Activated CD8-positive, alpha-beta memory T cell treated with anti-CD3 and anti-CD28 coated beads, Interleukin-2, amount 50 U/mL, for 48 hours (primary cell): ENCODE data around the gene PRR15.
"Not testable (repeated sequence)": the region's sequence is repeated elsewhere in the genome, so short reads cannot be mapped to it uniquely, and the experiment has no call there.

ENCODE experiments used
- DNase-seq: peaks from one replicate; pipeline ENCODE4 v3.0.0-alpha.2; 2020

The PRR15 gene, protein sequence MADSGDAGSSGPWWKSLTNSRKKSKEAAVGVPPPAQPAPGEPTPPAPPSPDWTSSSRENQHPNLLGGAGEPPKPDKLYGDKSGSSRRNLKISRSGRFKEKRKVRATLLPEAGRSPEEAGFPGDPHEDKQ

DNA sequence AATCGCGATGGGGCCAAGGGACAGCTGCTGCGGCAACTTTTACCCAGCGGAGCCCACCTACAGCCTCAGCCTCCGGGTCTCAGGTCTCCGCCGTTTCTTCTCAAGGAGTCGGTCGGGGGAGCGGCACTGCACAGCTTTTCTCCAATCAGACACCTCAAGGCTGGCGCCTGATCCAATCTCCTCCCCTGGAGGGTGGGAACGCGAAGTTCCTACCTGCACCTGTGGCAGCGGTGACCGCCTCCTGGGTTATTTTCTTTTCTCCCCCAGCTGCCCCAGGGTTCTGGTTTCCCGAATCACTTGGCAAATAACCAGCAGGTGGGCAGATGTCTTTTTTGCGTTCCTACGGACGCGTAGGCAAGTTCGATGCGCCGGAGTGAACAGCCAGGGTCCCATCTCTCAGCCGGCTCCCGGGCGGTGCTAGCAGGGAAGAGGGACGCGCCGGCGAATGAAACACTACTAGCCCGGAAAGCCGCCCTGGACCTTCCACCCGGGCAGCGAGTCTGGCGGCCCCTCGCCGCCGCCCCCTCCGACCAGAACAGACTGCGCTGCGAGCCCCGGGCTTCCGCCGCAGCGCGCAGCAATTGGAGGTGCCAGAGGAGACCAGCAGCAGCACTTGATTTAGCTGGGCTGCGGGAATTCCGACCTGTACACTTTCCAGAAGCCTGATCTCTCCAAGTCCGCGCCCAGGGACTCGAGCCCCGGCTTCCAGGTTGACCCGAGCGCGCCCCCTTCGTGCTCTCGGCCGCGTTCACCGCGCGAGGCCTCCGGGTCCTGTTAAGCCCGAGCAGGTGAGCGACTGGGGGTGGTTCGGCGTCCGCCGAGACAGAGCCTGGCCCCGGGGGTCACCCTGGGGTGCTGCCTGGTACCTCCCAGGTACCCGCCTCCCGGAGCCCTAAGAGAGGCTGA, at the start of gene PRR15:
Gene PRR15, plus strand, starts transcription at position 246 of the 906 bp plus-strand sequence. CDS start 2,495 bp downstream, outside the sequence.
- DNase-seq: peak; percentile 52

DNA sequence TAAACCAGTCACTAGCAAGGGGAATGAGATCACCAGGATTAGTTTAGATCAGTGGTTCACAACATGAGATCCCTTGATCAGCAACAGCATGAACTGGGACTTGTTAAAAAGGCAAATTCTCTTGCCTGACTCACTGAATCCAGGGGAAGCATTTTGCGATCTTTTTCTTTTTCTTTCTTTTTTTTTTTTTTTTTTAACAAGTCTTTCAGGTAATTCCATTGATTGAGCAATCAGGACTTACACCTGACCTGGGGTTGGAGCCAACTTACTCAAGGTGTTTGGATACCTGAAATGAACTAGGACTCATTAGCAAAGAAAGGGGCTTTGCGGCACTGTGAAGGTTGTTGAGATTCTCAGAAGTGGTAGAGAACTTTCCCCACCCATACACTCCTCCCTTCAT, 47.1 kb upstream of the PRR15 start:
- no peak for DNase-seq

DNA sequence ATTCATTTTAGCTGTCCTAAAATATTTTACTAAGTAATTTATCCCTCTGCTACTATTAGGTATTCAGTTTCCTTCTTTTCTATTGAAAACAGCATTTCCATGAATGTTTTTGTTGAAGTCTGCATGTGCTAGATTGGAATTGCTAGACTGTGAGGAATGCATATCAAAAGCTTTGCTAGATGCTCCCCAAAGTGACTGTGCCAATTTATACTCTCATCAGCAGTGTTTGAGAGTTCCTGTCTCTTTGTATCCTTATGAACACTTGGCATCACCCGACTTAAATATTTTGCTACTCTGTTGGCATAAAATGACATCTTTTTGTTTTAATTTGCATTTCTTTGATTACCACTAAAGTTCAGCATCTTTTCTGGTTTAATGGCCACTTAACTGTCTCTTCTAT, 45.0 kb upstream of the PRR15 start:
- DNase-seq: no peak

DNA sequence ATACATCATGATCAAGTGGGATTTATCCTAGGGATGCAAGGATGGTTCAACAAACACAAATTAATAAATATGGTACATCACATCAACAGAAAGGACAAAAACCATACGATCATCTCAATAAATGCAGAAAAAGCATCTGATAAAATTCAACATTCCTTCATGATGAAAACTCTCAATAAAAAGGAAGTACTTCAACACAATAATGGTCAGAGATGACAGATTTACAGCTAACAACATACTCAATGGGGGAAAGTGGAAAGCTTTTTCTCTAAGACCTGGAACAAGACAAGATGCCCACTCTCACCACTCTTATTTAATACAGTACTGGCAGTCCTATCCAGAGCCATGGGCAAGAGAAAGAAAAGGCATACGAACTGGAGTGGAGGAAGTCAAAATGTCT, 39.9 kb upstream of the PRR15 start:
- no peak for DNase-seq

DNA sequence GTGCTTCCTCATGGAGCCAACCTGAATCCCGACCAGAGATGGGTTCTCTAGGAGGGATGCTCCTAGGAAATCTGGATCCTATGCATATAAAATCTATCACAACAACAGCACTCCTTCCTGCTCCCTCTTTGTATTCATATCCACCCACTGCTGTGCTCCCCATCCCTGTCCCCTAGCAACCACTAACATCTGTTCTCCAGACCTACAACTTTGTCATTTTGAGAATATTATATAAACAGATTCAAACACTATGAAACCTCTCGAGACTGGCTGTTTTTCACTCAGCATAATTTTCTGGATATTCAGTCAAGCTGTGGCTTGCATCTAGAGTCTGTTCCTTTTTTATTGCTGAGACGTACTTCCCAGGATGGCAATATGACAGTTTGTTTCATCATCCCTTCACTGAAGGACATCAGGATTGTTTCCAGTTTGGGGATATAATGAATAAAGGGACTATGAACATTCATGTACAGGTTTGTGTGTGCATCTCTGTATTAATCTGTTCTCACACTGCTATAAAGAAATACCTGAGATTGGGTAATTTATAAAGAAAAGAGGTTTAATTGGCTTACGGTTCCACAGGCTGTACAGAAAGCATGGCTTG, 36.0 kb upstream of the PRR15 start:
- DNase-seq: no peak

DNA sequence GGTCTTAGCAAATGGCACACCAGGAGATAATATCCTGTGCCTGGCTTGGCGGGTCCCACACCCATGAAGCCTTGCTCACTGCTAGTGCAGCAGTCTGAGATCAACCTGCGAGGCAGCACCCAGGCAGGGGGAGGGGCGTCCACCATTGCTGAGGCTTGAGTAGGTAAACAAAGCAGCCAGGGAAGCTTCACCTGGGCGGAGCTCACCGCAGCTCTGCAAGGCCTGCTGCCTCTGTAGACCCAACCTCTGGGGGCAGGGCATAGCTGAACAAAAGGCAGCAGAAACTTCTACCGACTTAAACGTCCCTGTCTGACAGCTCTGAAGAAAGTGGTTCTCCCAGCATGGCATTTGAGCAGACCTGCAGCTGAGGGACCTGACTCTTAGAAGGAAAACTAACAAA, 35.1 kb upstream of the PRR15 start:
- DNase-seq: not testable (repeated sequence)

DNA sequence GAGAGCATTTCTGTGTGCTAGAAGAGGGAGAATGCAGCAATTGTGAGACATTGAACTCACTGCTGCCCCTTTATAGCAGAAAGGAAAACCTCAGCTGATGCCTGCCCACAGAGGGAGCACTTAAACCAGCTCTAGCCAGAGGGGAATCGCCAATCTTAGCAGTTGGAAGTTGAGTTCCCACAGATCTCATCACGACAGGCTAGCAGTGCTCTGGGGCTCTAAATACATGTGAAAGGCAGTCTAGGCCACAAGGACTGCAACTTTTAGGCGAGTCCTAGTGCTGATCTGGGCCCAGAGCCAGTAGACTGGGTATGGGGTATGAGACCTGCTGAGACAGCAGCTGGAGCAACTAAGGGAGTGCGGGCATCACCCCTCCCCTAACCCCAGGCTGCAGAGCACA, 25.2 kb upstream of the PRR15 start:
- no peak for DNase-seq

DNA sequence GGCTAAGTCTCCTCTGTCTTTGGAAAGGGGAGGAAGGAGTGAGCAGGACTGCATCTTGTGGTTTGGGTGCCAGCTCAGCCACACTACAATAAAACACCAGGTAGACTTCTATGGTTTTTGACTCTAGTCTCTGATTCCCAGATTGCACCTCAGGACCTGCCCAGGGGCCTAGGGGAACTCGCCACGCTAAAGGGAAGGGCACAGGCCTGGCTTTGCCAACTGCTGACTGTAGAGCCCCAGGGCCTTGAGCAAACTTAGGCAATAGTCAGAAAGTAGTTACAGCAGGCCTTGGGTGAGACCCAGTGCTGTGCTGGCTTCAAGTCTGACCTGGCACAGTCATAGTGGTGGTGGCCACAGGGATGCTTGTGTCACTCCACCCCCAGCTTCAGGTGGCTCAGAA, 24.2 kb upstream of the PRR15 start:
- DNase-seq: no peak

DNA sequence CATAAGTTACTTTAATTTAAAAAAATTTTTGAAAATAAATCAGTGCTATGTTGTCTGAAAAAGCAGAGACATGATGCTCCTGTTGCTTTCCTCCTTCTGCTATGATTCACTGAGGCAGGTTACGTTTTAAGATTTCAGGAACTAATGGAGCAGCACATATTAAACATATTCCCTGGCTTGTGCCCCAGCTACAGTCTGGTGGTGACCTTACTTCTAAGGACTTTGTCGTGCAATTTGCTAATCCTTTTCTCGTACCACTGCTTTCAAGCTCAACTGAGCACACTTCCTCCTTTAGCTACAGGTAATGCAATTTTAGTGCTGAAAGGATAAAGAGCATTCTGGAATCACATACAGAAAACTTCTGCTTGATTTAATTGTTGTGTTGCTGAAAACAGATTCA, 16.2 kb upstream of the PRR15 start:
- no peak for DNase-seq

DNA sequence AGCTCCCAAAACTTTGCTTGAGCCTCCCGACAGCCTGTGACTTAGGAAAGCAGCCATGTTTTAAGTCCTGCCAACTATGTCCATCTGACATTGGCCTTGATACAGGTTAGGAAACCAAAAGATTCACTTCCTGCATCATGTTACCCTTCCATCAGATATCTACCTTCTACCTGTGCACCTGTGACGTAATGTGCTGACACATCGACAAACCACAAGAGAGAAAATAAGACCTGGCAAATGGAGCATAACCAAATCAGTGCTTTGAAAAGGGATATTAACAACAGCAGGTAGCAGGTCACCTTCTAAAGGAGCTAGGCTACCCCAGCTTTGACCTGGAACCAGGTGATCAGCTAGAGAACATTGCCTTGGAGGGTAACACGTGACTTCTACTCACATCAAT, 14.8 kb upstream of the PRR15 start:
- no peak for DNase-seq

DNA sequence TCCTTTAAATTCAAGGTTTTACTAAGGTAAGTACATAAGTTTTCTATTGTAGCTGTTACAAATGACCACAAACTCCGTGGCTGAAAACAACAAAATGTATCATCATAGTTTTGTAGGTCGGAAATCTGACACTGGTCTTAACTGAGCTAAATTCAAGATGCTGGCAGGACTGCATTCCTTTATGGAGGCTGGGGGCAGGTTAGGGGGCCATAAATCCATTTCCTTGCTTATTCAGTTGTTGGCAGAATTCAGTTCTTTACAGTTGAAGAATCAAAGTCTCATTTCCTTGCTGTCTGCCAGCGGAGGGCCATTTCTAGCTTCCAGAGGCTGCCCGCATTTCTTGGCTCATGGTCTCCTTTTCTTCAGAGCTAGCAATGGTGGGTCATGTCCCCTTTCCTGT, 11.2 kb upstream of the PRR15 start:
- DNase-seq: no peak

DNA sequence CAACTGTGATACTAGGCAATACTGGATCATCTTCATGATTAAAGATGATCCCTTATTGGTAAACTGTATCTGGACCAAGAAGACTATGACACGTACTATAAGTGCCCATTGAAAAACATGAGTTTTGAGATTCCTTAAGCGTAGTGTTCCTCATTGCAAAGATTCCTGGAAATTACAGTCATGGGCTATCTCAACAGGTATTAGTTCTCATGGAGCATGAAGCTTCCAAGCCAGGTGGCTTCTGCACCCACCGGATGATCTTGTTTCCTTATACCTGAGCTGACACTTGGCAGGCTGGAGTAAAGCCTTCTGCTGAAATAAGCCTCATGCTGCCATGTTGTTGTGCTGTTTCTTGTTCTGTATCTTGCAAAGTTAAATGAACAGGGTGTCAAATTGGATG, 8.6 kb upstream of the PRR15 start:
- no peak for DNase-seq

DNA sequence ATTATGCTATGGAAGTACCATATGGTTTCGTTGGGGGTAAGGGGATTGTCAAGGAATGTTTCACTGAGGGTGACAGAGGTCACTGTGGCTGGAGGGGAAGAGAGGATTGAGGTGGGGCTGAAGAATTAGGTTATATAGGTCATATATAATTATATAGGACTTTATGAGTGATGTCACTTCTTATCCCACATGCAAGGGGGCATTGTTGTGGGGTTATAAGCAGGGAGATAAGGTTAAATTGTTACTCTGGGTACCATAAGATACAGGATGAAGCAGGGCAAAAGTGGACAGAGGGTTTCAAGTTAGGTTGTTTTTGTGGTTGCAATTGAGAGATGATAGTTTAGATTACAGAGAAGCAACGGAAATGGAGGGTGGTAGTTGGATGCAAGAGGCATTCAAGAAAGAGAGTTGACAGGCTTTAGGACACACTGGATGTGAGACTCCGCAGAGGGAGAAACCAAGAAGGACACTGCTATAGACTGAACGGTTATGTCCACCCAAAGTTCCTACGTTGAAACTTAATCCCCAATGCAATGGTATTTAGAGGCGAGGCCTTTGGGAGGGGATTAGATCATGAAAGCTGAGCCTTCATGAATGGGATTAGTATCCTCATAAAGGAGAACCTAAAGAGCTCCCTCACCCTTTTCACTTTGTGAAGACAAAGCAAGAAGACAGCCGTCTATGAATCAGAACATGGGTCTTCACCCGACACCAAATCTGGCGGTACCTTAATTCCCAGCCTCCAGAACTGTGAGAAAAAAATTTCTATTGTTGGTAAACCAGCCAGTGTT, 7.0 kb upstream of the PRR15 start:
- no peak for DNase-seq

DNA sequence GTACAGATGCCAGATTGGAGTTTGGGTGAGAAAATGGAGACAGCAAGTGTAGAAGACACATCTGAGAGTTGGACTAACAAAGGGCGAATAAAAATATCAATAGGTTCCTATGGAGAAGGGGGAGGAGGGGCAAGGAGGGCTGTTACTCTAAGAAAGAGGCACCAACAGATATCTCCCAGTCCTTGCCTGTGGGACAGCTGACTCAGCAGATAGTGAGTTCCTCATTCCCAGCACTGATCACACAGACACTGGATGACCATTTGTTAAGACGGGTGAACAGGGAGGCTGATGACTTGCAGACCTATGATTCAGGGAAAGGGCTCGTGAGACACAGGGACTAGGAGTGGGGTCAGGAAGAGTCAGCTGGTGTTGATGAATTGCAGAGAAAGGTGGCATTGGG, 5.7 kb upstream of the PRR15 start:
- DNase-seq: no peak

DNA sequence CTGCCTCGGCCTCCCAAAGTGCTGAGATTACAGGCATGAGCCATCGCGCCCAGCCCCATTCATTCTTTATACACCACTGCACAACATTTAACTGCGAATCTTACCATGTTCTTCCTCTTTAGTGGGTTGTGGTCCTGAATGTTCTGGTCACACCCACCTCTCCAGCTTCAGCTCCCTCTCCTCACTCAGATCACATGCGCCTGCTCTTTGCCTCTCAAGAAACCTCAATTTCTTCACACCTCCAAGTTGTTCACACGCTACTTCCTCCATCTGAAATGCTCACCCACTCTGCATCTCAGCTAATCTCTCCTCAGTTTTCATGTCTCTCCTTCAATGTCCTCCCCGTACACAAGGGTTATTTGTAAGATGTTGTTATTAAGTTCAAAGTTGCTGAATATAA, 2.4 kb upstream of the PRR15 start:
- DNase-seq: no peak

DNA sequence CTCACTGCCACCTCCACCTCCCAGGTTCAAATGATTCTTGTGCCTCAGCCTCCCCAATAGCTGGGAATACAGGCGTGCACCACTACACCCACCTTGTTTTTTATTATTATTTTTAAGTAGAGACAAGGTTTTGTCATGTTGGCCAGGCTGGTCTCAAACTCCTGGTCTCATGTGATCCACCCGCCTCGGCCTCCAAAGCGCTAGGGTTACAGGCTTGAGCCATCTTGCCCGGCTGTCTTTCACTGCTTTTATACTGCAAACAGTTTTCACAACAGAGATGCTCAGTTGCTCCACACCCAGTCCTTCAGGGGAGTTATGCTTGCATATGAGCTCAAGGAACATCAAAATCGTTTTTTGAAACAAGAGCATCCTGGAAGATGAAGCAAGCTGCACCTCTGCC, 1.3 kb upstream of the PRR15 start:
- DNase-seq: no peak

DNA sequence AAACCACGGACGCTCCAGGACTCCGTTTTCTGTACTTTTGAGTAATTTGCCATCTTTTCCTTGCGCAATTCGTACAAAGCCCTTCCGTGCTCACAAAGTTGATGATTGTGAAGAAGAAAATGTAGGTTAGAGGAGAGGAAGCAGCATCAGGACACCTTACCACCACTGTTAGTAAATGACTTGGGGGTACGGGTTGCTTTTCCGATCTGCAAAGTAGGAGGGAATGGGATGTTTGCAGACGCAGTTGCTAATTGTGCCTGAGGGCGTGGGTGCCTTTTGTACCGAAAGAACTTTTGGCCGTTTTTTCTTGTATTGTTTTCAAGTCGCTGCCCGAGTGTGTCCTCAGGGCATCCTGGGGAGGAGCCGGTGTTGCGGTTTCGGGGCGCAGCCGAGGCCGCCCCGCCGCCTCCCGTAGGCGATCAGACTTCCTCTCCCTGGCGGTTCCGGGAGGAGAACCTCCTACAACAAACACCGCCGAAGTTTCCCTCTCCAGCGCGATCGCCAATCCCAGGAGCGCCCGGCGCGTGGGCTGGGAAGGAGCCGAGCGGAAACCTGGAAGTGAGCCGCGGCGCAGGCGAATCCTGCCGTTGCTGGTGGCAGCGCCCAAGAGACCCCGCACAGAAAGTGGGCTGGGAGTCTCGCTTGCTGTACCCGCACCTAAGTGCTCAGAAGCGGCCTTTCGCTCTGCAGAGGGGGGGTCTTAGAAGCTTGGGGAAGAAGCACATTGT, 1.0 kb downstream of the PRR15 start:
- DNase-seq: peak; percentile 52

DNA sequence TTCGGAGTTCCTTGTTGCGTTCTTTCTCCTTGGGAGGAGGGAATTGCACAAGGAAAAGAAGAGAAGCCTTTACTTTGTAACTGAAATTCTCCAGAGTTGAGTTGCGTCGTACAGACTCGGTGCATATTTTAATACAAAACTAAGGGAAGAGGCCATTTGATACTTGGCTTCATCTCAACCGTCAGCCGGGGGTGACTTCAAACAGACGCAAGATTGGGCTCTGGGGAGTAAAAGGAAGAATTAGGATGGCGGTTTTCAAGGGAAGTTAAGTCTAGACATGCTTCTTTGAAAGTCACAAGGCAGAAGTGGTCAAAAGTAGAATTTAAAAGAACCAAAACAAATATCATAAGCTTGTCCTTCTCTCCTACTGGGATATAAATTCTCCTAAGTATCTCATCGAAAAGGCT, 1.6 kb downstream of the PRR15 start:
- DNase-seq: no peak

DNA sequence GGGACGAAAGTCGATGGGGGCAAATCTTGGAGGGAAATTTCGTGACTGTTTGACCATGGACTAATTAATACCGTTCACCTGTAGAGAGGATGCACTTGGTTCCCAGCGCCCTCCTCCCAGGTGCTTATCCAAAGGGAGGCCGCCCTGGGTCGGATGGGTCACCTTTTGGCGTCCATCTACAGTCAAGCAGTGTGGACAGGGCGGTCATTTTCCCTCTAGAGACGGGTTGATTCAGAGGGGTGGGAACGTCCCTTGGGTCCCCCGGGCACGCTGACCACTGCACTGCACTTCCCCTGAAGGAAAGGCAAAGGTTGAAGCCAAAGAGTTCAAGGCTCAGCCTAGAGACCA, 2.0 kb downstream of the PRR15 start:
- DNase-seq: no peak

DNA sequence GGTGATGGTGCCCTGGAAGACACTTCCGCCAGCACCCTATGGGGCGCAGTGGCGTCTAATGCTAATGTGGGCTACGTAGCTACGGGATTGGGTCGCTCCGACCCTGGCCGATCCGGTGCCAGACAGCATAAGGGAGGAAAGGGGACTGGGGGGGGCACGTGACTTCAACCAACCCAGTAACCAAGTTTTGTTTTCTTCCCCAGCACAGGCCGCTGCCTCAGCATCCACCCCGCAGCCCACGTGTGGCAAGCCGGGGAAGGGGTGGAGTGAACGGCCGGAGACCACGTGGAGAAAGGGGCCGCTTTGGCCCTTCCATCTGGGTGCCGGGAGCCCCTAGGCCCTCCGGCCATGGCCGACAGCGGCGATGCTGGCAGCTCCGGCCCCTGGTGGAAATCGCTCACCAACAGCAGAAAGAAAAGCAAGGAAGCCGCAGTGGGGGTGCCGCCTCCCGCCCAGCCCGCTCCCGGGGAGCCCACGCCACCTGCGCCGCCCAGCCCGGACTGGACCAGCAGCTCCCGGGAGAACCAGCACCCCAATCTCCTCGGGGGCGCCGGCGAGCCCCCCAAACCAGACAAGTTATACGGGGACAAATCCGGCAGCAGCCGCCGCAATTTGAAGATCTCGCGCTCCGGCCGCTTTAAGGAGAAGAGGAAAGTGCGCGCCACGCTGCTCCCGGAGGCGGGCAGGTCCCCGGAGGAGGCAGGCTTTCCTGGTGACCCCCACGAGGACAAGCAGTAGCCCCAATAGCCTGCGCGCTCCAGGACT, 2.5 kb downstream of the PRR15 start:
- DNase-seq: peak; percentile 56

DNA sequence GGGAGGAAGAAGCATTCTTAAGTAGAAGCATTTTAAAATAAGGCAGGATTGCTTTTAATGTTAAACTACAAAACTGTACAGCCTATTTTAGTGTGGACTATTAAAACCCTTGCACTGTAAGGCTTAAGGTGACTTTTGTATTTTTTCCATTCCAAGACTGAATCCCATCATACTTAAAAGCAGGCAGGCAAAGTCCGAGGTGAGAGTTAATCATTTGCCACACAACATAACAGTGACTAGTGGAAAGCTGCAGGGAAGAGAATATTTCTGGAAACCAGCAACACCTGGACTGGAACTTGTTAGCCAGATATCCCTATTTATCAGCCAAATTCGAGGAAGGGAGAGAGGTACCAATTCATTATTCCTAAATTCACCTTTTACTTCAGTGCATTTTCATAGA, 3.5 kb downstream of the PRR15 start:
- no peak for DNase-seq

DNA sequence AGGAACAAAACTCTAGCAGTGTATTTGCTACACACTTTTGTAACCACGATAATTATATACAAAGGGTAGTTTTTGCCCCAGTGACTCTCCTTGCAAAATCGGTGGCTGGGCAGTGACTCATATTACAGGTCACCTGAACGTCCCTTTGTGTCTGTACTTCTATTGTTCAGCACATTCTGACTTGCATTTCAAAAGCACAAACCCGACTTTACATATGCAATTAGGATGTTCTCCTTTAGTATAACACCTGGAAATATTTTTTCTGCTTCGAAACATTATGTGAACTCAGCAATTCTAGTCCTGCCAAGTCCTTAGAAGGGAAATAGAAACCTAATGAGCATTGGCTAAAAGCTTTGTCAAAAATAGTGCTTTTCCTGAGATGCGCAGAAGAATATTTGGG, 6.0 kb downstream of the PRR15 start:
- DNase-seq: no peak
